Mesodermal cell (in vitro differentiated cells): Measurements from ENCODE around the gene EIF3C.
"Not testable (repeated sequence)": the region's sequence is repeated elsewhere in the genome, so short reads cannot be mapped to it uniquely, and the experiment has no call there.

Experiments
- H3K27ac ChIP-seq: 2 replicates; pipeline ENCODE4 v1.7.0; 2013; ENCODE audit warnings: mild to moderate bottlenecking, low read depth, low read length, moderate library complexity; ENCODE audit not compliant: severe bottlenecking
- H3K36me3 ChIP-seq: 2 replicates; pipeline ENCODE4 v1.7.1; 2013; ENCODE audit warnings: mild to moderate bottlenecking, low read length, moderate library complexity; ENCODE audit not compliant: control insufficient read depth, insufficient read depth
- H3K4me1 ChIP-seq: one replicate; pipeline ENCODE4 v1.7.1; 2013; ENCODE audit warnings: mild to moderate bottlenecking, low read length; ENCODE audit not compliant: insufficient read depth, control insufficient read depth, poor library complexity, severe bottlenecking
- H3K4me3 ChIP-seq: 2 replicates; pipeline ENCODE4 v1.7.0; 2013; ENCODE audit warnings: low read length, control low read depth, mild to moderate bottlenecking; ENCODE audit not compliant: insufficient read depth, poor library complexity, severe bottlenecking; ENCODE audit errors: extremely low read depth
- H3K9me3 ChIP-seq: 2 replicates; pipeline ENCODE4 v1.7.1; 2013; ENCODE audit warnings: mild to moderate bottlenecking, low read length, moderate library complexity; ENCODE audit not compliant: control insufficient read depth
- WGBS, 2 experiments: methylation state at CpG; one replicate each; pipeline ENCODE4 v1.1.5; 2013; ENCODE audit warnings: missing lambda C conversion rate in 2 of 2; ENCODE audit not compliant: insufficient coverage in 2 of 2; 5-methylcytosine and 5-hydroxymethylcytosine counted together

Gene EIF3C

GRCh38 chr16:28701384-28701783, 9.9 kb upstream of the EIF3C start:
- WGBS, 2 experiments = no CpG with 5 or more reads among the region's 8 CpGs

GRCh38 chr16:28704246-28704645, 7.0 kb upstream of the EIF3C start:
- H3K27ac ChIP-seq, H3K4me1 ChIP-seq, H3K36me3 ChIP-seq, H3K9me3 ChIP-seq, H3K4me3 ChIP-seq: not testable (repeated sequence)
- WGBS, 2 experiments = no CpG with 5 or more reads among the region's 7 CpGs

More at GRCh38 chr16:28701384-28701783, 9.9 kb upstream of the EIF3C start:
- H3K9me3 ChIP-seq, H3K4me1 ChIP-seq, H3K27ac ChIP-seq, H3K36me3 ChIP-seq, H3K4me3 ChIP-seq: not testable (repeated sequence)

- 100% methylated on average over 1 to 5 of the region's 15 CpGs for WGBS, 2 experiments
- H3K4me3 ChIP-seq, H3K27ac ChIP-seq, H3K4me1 ChIP-seq, H3K36me3 ChIP-seq, H3K9me3 ChIP-seq: not testable (repeated sequence)
These were observed 11.8 kb downstream of the EIF3C start for GRCh38 chr16:28722852-28723650.

GRCh38 chr16:28731253-28731652, 20.0 kb downstream of the EIF3C start:
- H3K4me3 ChIP-seq, H3K36me3 ChIP-seq, H3K27ac ChIP-seq, H3K4me1 ChIP-seq, H3K9me3 ChIP-seq: not testable (repeated sequence)
- no CpG with 5 or more reads among the region's 5 CpGs for WGBS, 2 experiments

- no CpG with 5 or more reads among the region's 9 CpGs for WGBS, 2 experiments
- not testable (repeated sequence) for H3K4me1 ChIP-seq, H3K27ac ChIP-seq, H3K4me3 ChIP-seq, H3K36me3 ChIP-seq, H3K9me3 ChIP-seq
These were observed 21.3 kb downstream of the EIF3C start for GRCh38 chr16:28732455-28733124.

- H3K9me3 ChIP-seq, H3K4me3 ChIP-seq, H3K4me1 ChIP-seq, H3K27ac ChIP-seq, H3K36me3 ChIP-seq: not testable (repeated sequence)
- no CpG with 5 or more reads among the region's 9 CpGs for WGBS, 2 experiments
These were observed 28.5 kb downstream of the EIF3C start for GRCh38 chr16:28739787-28740186.

GRCh38 chr16:28740631-28741030, 29.4 kb downstream of the EIF3C start:
- H3K27ac ChIP-seq, H3K4me3 ChIP-seq, H3K36me3 ChIP-seq, H3K9me3 ChIP-seq, H3K4me1 ChIP-seq: not testable (repeated sequence)
- no CpG with 5 or more reads among the region's 27 CpGs for WGBS, 2 experiments

GRCh38 chr16:28741295-28741694, 30.0 kb downstream of the EIF3C start:
- not testable (repeated sequence) for H3K36me3 ChIP-seq, H3K27ac ChIP-seq, H3K4me3 ChIP-seq, H3K4me1 ChIP-seq, H3K9me3 ChIP-seq
- WGBS, 2 experiments = no CpG with 5 or more reads among the region's 9 CpGs

GRCh38 chr16:28746618-28747350, 35.5 kb downstream of the EIF3C start:
- not testable (repeated sequence) for H3K4me3 ChIP-seq, H3K36me3 ChIP-seq, H3K27ac ChIP-seq, H3K9me3 ChIP-seq, H3K4me1 ChIP-seq
- 91% methylated on average over 9 of the region's 62 CpGs; no CpG with 5 or more reads in 1 of the 2 experiments for WGBS, 2 experiments

GRCh38 chr16:28749997-28750465, 38.8 kb downstream of the EIF3C start:
- H3K36me3 ChIP-seq, H3K4me1 ChIP-seq, H3K4me3 ChIP-seq, H3K27ac ChIP-seq, H3K9me3 ChIP-seq: not testable (repeated sequence)
- WGBS, 2 experiments = 61 to 67% methylated on average over 3 to 4 of the region's 33 CpGs
